Upper lobe of left lung (tissue), 6 donors: ENCODE data around the gene FOXP1. TPM values are rescaled to one million over a fixed set of nuclear protein-coding genes. Genes with fewer than 3 reads are reported as not detected.

Experiments used
- ATAC-seq, 2 donors: fragments of 200-7000 bp; cut with Tn5 transposase; one replicate each; pipeline ENCODE4 v1.9.1; 2022; ENCODE audit warnings: mild to moderate bottlenecking in 2 of 2, moderate library complexity in 2 of 2; ENCODE audit not compliant: low FRiP score in 2 of 2
- DNase-seq, 2 donors: peaks; one replicate each; pipeline ENCODE4 v3.0.0-alpha.2; 2019 to 2020
- H3K27ac ChIP-seq, 4 donors: fragments of 200-600 bp; sonication (generic); one replicate each; pipeline ENCODE4 v1.5.1; 2016 to 2019
- H3K27me3 ChIP-seq, 4 donors: fragments of 200-600 bp; sonication (generic); one replicate each; pipeline ENCODE4 v1.5.1; 2017 to 2019
- H3K36me3 ChIP-seq, 4 donors: fragments of 200-600 bp; sonication (generic); one replicate each; pipeline ENCODE4 v1.5.1; 2016 to 2019
- H3K4me1 ChIP-seq, 4 donors: fragments of 200-600 bp; sonication (generic); one replicate each; pipeline ENCODE4 v1.5.1; 2018 to 2019
- H3K4me3 ChIP-seq, 4 donors: fragments of 200-600 bp; sonication (generic); one replicate each; pipeline ENCODE4 v1.5.1; 2017 to 2019; ENCODE audit warnings: mild to moderate bottlenecking in 2 of 4, moderate library complexity in 1 of 4
- H3K9me3 ChIP-seq, 4 donors: fragments of 200-600 bp; sonication (generic); one replicate each; pipeline ENCODE4 v1.5.1; 2018 to 2019
- EP300 ChIP-seq, 4 donors: sonication (generic); formaldehyde crosslinking; IDR thresholded peaks; one replicate each; pipeline ENCODE4 v1.5.1; 2017; ENCODE audit warnings: antibody characterized with exemption in 4 of 4, control low read depth in 2 of 4
- POLR2A ChIP-seq, 4 donors: fragments of 450-650 bp; IDR thresholded peaks; one replicate each; pipeline ENCODE4 v1.5.1; 2016 to 2017; ENCODE audit warnings: antibody characterized with exemption in 4 of 4, mild to moderate bottlenecking in 2 of 4
- POLR2AphosphoS5 ChIP-seq, 2 donors: sonication (generic); formaldehyde crosslinking; IDR thresholded peaks; one replicate each; pipeline ENCODE4 v1.5.1; 2017; ENCODE audit warnings: antibody characterized with exemption in 2 of 2
- WGBS, 2 donors: methylation state at CpG; one replicate each; pipeline ENCODE4 v1.1.5; 2017 to 2018; 5-methylcytosine and 5-hydroxymethylcytosine counted together
- total RNA-seq, 6 donors: library from RNA; depleted of rRNA in 4 of 6; stranded (reverse); fragments of >200 nt in 4 of 6; gene quantifications; one replicate each; pipeline versions ENCODE4 v1.1.0 to v1.2.1, GENCODE V29; 2016 to 2021
- TF ChIP-seq, protein P1 (sequence below), 6 experiments: fragments of 450-650 bp in 4 of 6; fragments of 200-600 bp in 2 of 6; sonication (generic) in 2 of 6; IDR thresholded peaks; one replicate each; pipeline ENCODE4 v1.5.1; 2016 to 2019; ENCODE audit warnings: antibody characterized with exemption in 6 of 6
- donor health status: DM: no; HTN: no; CAD: no; lungs with moderate emphysema.
- donor health status: DM: no; HTN: yes; CAD: no; lungs with severe emphysema.

FOXP1 gene
- total RNA-seq, 6 donors from 2014 or later = 103 to 248 (median 134) TPM

GRCh38 chr3:71277341-71277740, 306.2 kb downstream of the FOXP1 start:
- TF ChIP-seq POLR2AphosphoS5 (IDR thresholded peaks at IDR 0.05) (no peak), POLR2A (IDR thresholded peaks at IDR 0.05) (no peak), EP300 (IDR thresholded peaks at IDR 0.05) (no peak)
- TF ChIP-seq, protein P1, sequence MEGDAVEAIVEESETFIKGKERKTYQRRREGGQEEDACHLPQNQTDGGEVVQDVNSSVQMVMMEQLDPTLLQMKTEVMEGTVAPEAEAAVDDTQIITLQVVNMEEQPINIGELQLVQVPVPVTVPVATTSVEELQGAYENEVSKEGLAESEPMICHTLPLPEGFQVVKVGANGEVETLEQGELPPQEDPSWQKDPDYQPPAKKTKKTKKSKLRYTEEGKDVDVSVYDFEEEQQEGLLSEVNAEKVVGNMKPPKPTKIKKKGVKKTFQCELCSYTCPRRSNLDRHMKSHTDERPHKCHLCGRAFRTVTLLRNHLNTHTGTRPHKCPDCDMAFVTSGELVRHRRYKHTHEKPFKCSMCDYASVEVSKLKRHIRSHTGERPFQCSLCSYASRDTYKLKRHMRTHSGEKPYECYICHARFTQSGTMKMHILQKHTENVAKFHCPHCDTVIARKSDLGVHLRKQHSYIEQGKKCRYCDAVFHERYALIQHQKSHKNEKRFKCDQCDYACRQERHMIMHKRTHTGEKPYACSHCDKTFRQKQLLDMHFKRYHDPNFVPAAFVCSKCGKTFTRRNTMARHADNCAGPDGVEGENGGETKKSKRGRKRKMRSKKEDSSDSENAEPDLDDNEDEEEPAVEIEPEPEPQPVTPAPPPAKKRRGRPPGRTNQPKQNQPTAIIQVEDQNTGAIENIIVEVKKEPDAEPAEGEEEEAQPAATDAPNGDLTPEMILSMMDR (IDR thresholded peaks at IDR 0.05) = no peak
- ATAC-seq (no peak), DNase-seq (no peak)
- no peaks in the 10 kb centered on the region for H3K36me3 ChIP-seq
- 76 to 83% methylated on average over 3 of the region's 3 CpGs for WGBS, 2 donors
- H3K4me1 ChIP-seq = no peaks in the 10 kb centered on the region
- H3K27ac ChIP-seq = no peak overlapping the region
- no peak overlapping the region for H3K4me3 ChIP-seq
- no peaks in the 10 kb centered on the region for H3K9me3 ChIP-seq
- H3K27me3 ChIP-seq = no peaks in the 10 kb centered on the region

- ATAC-seq (no peak), DNase-seq (no peak)
- Histone ChIP-seq H3K4me3 (no peak overlapping the region), H3K36me3 (no peaks in the 10 kb centered on the region), H3K4me1 (no peaks in the 10 kb centered on the region), H3K27ac (no peak overlapping the region), H3K27me3 (no peaks in the 10 kb centered on the region), H3K9me3 (no peaks in the 10 kb centered on the region)
- TF ChIP-seq POLR2A (IDR thresholded peaks at IDR 0.05) (no peak), EP300 (IDR thresholded peaks at IDR 0.05) (no peak), POLR2AphosphoS5 (IDR thresholded peaks at IDR 0.05) (no peak)
- TF ChIP-seq, protein P1 (IDR thresholded peaks at IDR 0.05) = no peak
- 94 to 96% methylated on average over 4 of the region's 4 CpGs for WGBS, 2 donors
These were observed 307.0 kb downstream of the FOXP1 start for GRCh38 chr3:71276531-71276930.

GRCh38 chr3:71273453-71273852, 310.1 kb downstream of the FOXP1 start:
- Histone ChIP-seq H3K27me3 (no peaks in the 10 kb centered on the region), H3K36me3 (no peaks in the 10 kb centered on the region), H3K27ac (no peak overlapping the region), H3K9me3 (no peaks in the 10 kb centered on the region), H3K4me1 (peaks cover 0 to 3% (median 0%) of the 10 kb centered on the region in 4 donors), H3K4me3 (no peak overlapping the region)
- ATAC-seq (no peak), DNase-seq (no peak)
- WGBS, 2 donors = 95 to 99% methylated on average over 4 of the region's 4 CpGs
- TF ChIP-seq POLR2AphosphoS5 (IDR thresholded peaks at IDR 0.05) = no peak
- TF ChIP-seq EP300 (IDR thresholded peaks at IDR 0.05) = no peak
- TF ChIP-seq POLR2A (IDR thresholded peaks at IDR 0.05) = no peak
- TF ChIP-seq, protein P1 (IDR thresholded peaks at IDR 0.05) = no peak

- WGBS, 2 donors = 87 to 88% methylated on average over 4 of the region's 4 CpGs
- no peak overlapping the region for H3K4me3 ChIP-seq
- no peak overlapping the region for H3K27ac ChIP-seq
- TF ChIP-seq, protein P1 (IDR thresholded peaks at IDR 0.05) = no peak
- TF ChIP-seq EP300 (IDR thresholded peaks at IDR 0.05) = no peak
- no peak for TF ChIP-seq POLR2A (IDR thresholded peaks at IDR 0.05)
- no peak for TF ChIP-seq POLR2AphosphoS5 (IDR thresholded peaks at IDR 0.05)
- no peaks in the 10 kb centered on the region for H3K27me3 ChIP-seq
- no peak for ATAC-seq
- H3K4me1 ChIP-seq = peaks cover 0 to 3% (median 0%) of the 10 kb centered on the region in 4 donors
- no peaks in the 10 kb centered on the region for H3K9me3 ChIP-seq
- no peaks in the 10 kb centered on the region for H3K36me3 ChIP-seq
- no peak for DNase-seq
These were observed 311.9 kb downstream of the FOXP1 start for GRCh38 chr3:71271596-71271995.

GRCh38 chr3:71269906-71270305, 313.6 kb downstream of the FOXP1 start:
- no peak overlapping the region for H3K4me3 ChIP-seq
- H3K4me1 ChIP-seq = peaks cover 0 to 3% (median 0%) of the 10 kb centered on the region in 4 donors
- no peaks in the 10 kb centered on the region for H3K27me3 ChIP-seq
- TF ChIP-seq POLR2AphosphoS5 (IDR thresholded peaks at IDR 0.05) (no peak), POLR2A (IDR thresholded peaks at IDR 0.05) (no peak), EP300 (IDR thresholded peaks at IDR 0.05) (no peak)
- TF ChIP-seq, protein P1 (IDR thresholded peaks at IDR 0.05) = no peak
- no peak for DNase-seq
- peak overlapping the region in 1 of 4 donors; percentile 22 for H3K27ac ChIP-seq
- no peaks in the 10 kb centered on the region for H3K36me3 ChIP-seq
- 43 to 49% methylated on average over 8 of the region's 8 CpGs for WGBS, 2 donors
- H3K9me3 ChIP-seq = no peaks in the 10 kb centered on the region
- no peak for ATAC-seq
